Ovary (tissue), 9 donors: ENCODE data around the gene MEGF8. TPM values are rescaled to one million over a fixed set of nuclear protein-coding genes. Genes with fewer than 3 reads are reported as not detected.

Source experiments
- DNase-seq, 5 donors: peaks; one replicate each; pipeline ENCODE4 v3.0.0-alpha.2; 2019 to 2020
- H3K27ac ChIP-seq, 2 donors: fragments of 200-600 bp; one replicate each; pipeline versions ENCODE4 v1.5.1 to v1.8.0; 2019 to 2022
- H3K27me3 ChIP-seq: fragments of 200-600 bp; one replicate; pipeline ENCODE4 v1.8.0; 2022
- H3K36me3 ChIP-seq: fragments of 200-600 bp; sonication (generic); one replicate; pipeline ENCODE4 v1.5.1; 2019
- H3K4me1 ChIP-seq: one replicate; pipeline ENCODE4 v1.8.1; 2013; ENCODE audit warnings: mild to moderate bottlenecking, moderate library complexity; ENCODE audit not compliant: insufficient read depth
- H3K4me3 ChIP-seq: fragments of 200-600 bp; sonication (generic); one replicate; pipeline ENCODE4 v1.5.1; 2017
- H3K9me3 ChIP-seq, 2 donors: fragments of 200-600 bp in 1 of 2; sonication (generic) in 1 of 2; one replicate each; pipeline versions ENCODE4 v1.5.1 to v1.8.1; 2013 to 2019; ENCODE audit warnings: mild to moderate bottlenecking in 1 of 2, moderate library complexity in 1 of 2
- EP300 ChIP-seq: sonication (generic); formaldehyde crosslinking; IDR thresholded peaks from one replicate; pipeline ENCODE4 v1.6.1; 2017; ENCODE audit warnings: antibody characterized with exemption
- POLR2A ChIP-seq: fragments of 450-650 bp; IDR thresholded peaks from one replicate; pipeline ENCODE4 v1.6.1; 2017; ENCODE audit warnings: antibody characterized with exemption, mild to moderate bottlenecking, moderate library complexity
- WGBS, 3 donors: extraction: QIAGEN DNeasy Blood & Tissue Kit in 1 of 3; methylation state at CpG; one replicate each; pipeline versions ENCODE4 v1.1.5 to v1.1.7; 2013 to 2017; 5-methylcytosine and 5-hydroxymethylcytosine counted together
- intact Hi-C, 4 donors: fragments of 100-400 bp; cut with DNase I; formaldehyde crosslinking; loops; one replicate each; pipeline versions ENCODE4 v1.11.0 to v1.15.1; 2022 to 2023
- polyA plus RNA-seq, 2 donors: library from polyadenylated mRNA; stranded (reverse); fragments of 200-250 nt in 1 of 2; fragments of 350-450 nt in 1 of 2; fragmentation: Illumina TruSeq in 1 of 2; extraction: RNeasy Lipid Tissue Mini Kit (QIAGEN cat#74804) in 1 of 2; gene quantifications; one replicate each; pipeline ENCODE4 v1.2.3, GENCODE V29; 2013 to 2014
- total RNA-seq, 7 donors: library from RNA; depleted of rRNA in 2 of 7; stranded (reverse); fragments of >200 nt in 2 of 7; fragmentation: NEBNext Ultra II Directional in 3 of 7; extraction: Animal tissue kit (Norgen Biotek cat#: 25700) in 3 of 7; gene quantifications; one replicate each; pipeline versions ENCODE4 v1.1.0 to v1.2.4, GENCODE V29; 2016 to 2023
- TF ChIP-seq, protein P1 (sequence below), 3 donors: fragments of 450-650 bp in 2 of 3; fragments of 200-600 bp in 1 of 3; IDR thresholded peaks; one replicate each; pipeline versions ENCODE4 v1.5.1 to v1.8.0; 2016 to 2022; ENCODE audit warnings: antibody characterized with exemption in 3 of 3, mild to moderate bottlenecking in 1 of 3
- donor health status: DM: no; HTN: no; CAD: no; lungs with moderate emphysema.
- donor health status: DM: no; HTN: no; CAD: no.
- donor health status: Bipolar disorder and iron deficiency.
- donor health status: DM: yes; HTN: yes; CAD: no.
- donor health status: DM: no; HTN: no; CAD: no.
- donor health status: DM: yes; HTN: yes; CAD: no.

MEGF8 gene
- total and polyA plus RNA-seq, 9 donors, result 11.0 to 31.6 (median 23.3) TPM

DNA sequence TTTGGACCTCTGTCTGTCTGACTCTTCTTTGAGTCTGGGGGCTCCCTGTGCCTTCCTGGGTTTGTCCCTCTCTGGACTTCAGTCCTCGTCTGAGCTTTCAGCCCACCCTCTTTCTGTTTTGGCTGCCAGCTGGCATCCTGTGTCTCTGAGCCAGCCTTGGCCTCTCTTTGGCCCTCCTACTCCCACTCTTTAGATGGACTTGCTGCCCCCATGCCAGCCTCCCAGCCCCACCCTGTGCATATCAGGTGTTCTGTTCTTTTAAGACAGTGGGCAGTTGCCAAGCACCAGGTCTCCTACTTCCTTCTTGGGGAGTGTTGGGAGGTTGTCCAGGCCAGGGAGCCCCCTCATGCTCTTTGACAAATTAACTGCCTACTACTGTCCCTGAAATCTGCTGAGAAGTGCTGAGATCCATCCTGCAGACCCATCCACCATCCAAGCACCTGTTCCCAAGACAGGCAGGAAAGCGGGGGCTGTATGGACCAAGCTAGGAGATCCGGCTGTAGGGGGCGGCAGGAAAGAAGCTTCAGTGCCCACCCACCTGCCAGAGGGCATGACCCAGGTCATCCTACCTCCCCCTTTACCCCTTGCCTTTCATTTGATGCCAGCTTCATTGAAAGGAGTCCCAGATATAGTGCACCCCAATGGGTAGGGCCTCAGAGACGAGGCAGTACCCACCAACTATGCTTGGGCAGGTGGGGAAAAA, 46.8 kb upstream of the MEGF8 start:
- Histone ChIP-seq H3K4me3 (no peak overlapping the region), H3K36me3 (no peaks in the 10 kb centered on the region), H3K4me1 (peaks cover 21% of the 10 kb centered on the region), H3K27me3 (no peaks in the 10 kb centered on the region), H3K27ac (peak overlapping the region; percentile 24 to 98), H3K9me3 (no peaks in the 10 kb centered on the region)
- TF ChIP-seq EP300 (no peak), POLR2A (no peak)
- TF ChIP-seq, protein P1, sequence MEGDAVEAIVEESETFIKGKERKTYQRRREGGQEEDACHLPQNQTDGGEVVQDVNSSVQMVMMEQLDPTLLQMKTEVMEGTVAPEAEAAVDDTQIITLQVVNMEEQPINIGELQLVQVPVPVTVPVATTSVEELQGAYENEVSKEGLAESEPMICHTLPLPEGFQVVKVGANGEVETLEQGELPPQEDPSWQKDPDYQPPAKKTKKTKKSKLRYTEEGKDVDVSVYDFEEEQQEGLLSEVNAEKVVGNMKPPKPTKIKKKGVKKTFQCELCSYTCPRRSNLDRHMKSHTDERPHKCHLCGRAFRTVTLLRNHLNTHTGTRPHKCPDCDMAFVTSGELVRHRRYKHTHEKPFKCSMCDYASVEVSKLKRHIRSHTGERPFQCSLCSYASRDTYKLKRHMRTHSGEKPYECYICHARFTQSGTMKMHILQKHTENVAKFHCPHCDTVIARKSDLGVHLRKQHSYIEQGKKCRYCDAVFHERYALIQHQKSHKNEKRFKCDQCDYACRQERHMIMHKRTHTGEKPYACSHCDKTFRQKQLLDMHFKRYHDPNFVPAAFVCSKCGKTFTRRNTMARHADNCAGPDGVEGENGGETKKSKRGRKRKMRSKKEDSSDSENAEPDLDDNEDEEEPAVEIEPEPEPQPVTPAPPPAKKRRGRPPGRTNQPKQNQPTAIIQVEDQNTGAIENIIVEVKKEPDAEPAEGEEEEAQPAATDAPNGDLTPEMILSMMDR (IDR thresholded peaks at IDR 0.05), result no peak
- 60 to 68% (median 60%) methylated on average over 5 of the region's 5 CpGs for WGBS, 3 donors
- peak in 4 of 5 donors; percentile 37 to 52 (median 46) for DNase-seq
- intact Hi-C loops, result no loop called here

DNA sequence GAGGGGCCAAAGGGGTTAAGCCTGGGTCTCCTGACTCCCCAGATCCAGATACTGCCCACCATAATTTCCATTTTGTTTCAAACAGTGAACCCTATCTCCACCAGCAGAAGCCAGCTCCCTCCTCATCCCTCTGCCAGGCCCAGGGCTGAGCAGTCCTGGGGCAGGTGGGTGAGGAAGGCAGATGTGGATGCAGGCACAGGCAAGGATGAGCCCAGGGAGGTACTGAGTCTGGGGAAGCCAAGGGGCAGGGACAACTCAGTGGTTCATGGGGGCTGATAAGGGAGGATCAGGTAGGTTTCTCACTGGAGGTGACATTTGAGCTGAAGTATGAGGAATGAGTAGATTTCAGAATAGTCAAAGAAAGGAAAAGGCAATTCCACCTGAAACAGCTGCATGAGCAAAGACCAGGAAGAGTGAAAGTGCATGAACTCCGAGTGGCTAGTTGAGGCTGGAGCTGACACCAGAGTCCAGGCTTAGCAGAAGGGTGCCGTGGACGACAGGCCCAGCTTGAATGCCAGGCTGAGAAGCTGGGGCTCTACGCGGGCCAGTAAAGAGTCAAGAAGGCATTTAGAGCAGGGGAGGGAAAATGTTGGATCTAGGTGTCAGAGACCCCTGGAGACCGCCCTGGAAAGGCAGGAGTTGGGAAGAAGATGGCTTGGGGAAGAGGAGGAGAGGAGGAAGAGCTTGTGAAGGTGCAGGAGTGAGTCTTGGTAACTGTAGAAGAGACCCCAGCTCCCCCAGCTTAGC, 46.1 kb upstream of the MEGF8 start:
- Histone ChIP-seq H3K27ac (peak overlapping the region; percentile 83 to 98), H3K4me1 (peaks cover 21% of the 10 kb centered on the region), H3K4me3 (peak overlapping the region; percentile 91), H3K9me3 (no peaks in the 10 kb centered on the region), H3K27me3 (no peaks in the 10 kb centered on the region), H3K36me3 (no peaks in the 10 kb centered on the region)
- intact Hi-C loops, result no loop called here
- WGBS, 3 donors, result 6 to 14% (median 10%) methylated on average over 6 of the region's 6 CpGs
- DNase-seq, result peak in 1 of 5 donors; percentile 32
- TF ChIP-seq, protein P1 (IDR thresholded peaks at IDR 0.05), result no peak
- no peak for TF ChIP-seq POLR2A
- no peak for TF ChIP-seq EP300

DNA sequence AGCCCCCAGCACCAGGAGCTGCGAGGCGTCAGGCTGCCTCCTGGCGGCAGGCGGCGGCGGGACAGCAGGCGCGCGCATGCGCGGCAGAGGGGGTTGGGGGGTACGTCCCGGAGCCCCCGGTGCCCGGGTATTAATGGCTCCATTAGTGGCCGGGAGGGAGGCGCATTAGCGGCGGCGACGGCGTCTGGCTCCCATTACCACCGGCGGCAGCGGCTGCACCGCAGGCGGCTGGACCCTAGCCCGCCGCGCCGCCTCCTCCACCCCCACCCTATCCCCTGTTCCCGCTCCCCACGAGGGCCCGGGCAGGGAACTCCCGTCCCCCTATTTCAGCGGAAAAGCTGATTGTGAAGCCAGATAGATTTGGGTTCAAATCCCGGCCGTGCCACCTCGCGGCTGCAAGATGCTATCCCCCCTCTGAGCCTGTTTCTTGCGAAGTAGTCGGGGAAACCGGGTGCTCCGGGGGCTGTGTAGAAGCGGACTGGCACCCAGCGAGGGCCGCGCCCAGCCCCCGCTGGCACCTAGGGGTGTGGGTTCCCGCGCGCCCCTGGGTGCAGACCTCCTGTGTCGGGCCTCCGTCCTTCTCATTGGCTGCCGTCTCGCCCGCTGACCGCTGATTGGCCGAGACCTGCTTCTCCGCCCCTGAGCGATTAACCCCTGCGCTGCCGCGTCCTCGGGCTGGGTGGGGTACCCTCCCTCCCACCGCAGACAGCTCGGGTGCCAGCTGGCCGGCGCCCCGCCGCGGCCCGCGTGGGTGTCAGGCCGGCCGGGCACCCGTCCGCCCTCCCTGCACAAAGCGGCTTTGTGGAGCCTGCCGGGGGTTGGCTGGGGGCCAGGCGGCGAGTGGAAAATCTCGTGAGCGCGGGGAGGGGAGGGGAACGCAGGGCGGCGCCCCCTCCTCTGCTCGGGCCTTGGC, 45.3 kb upstream of the MEGF8 start:
- peak; percentile 95 to 97 (median 96) for DNase-seq
- Histone ChIP-seq H3K27me3 (no peaks in the 10 kb centered on the region), H3K27ac (peak overlapping the region; percentile 83 to 98), H3K4me3 (peak overlapping the region; percentile 91), H3K36me3 (no peaks in the 10 kb centered on the region), H3K9me3 (no peaks in the 10 kb centered on the region), H3K4me1 (peaks cover 22% of the 10 kb centered on the region)
- TF ChIP-seq EP300, result no peak
- TF ChIP-seq, protein P1 (IDR thresholded peaks at IDR 0.05), result peak; percentile 96 to 98 (median 96)
- TF ChIP-seq POLR2A, result peak; percentile 55
- intact Hi-C loops, result loop anchor here in 2 of 4 donors (2.0 kb wide), 2 partner anchors 25 to 35 kb away; partner anchors contain the start of gene ERF (in 1 of the 2)
- WGBS, 3 donors, result 0 to 1% (median 0%) methylated on average over 67 to 89 of the region's 89 CpGs

DNA sequence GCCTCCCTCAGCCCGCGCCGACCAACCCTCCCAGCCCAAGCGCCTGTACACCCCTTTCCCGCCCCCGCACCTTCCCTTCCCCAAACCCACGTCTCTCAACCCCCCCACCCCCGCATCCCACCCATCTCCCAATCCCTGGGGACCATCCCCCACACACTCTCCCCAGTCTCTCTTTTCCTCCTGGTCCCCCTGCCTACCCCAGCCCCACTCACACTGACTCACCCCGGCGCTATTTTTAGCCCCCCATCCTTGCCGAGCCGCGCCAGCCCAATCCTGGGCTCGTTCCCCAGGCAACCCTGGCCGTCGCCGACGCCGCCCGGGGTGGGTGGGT, 44.7 kb upstream of the MEGF8 start:
- peak overlapping the region; percentile 83 to 98 for H3K27ac ChIP-seq
- peak overlapping the region; percentile 91 for H3K4me3 ChIP-seq
- peaks cover 27% of the 10 kb centered on the region for H3K4me1 ChIP-seq
- intact Hi-C loops, result loop anchor here in 2 of 4 donors (2.0 kb wide), 2 partner anchors 26 to 36 kb away; partner anchors contain the start of gene ERF (in 1 of the 2)
- 0 to 1% (median 0%) methylated on average over 16 to 20 of the region's 20 CpGs for WGBS, 3 donors
- DNase-seq, result peak in 2 of 5 donors; percentile 83 to 85
- H3K9me3 ChIP-seq, result no peaks in the 10 kb centered on the region
- TF ChIP-seq, protein P1 (IDR thresholded peaks at IDR 0.05), result no peak
- no peak for TF ChIP-seq EP300
- TF ChIP-seq POLR2A, result no peak
- H3K27me3 ChIP-seq, result no peaks in the 10 kb centered on the region
- H3K36me3 ChIP-seq, result no peaks in the 10 kb centered on the region
